GM18511 (cell line): Measurements from ENCODE around the gene CYP2B6.
"Not testable (repeated sequence)": the region's sequence is repeated elsewhere in the genome, so short reads cannot be mapped to it uniquely, and the experiment has no call there.

Experiments
- ATAC-seq: cut with Tn5 transposase; IDR thresholded peaks from one replicate; pipeline ENCODE4 v1.9.1; 2021; ENCODE audit warnings: mild to moderate bottlenecking, moderate library complexity; ENCODE audit not compliant: unreplicated experiment

The CYP2B6 gene

DNA sequence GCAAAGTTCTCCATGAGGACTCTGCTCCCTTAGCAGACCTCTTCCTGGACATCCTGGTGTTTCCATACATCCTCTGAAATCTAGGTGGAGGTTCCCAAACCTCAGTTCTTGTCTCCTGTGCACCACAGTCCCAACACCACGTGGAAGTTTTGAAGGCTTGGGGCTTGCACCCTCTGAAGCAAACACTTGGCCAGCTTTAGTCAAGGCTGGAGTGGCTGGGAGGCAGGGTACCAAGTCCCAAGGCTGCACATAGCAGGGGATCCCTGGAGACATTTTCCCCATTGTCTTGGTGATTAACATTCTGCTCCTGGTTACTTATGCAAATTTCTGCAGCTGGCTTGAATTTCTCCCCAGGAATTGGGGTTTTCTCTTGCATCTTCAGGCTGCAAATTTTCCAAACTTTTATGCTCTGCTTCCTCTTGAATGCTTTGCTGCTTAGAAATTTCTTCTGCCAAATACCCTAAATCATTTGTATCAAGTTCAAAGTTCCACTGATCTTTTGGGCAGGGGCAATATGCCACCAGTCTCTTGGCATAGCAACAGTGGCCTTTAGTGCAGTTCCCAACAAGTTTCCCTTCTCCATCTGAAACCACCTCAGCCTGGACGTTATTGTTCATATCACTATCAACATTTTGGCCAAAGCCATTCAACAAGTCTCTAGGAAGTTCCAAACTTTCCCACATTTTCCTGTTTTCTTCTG is 10.2 kb upstream of the CYP2B6 start:
- not testable (repeated sequence) for ATAC-seq

DNA sequence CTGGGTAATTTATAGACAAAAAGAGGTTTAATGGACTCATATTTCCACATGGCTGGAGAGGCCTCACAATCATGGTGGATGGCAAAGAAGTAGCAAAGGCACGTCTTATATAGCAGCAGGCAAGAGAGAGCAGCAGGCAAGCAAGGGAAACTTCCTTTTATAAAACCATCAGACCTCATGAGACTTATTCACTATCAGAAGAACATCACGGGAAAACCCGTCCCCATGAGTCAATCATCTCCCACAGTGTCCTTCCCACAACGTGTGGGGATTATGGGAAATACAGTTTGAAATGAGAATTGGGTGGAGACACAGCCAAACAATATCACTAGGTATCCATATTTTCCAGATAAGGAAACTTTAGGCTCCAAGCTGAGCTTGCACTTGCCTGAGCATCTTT is 9.5 kb upstream of the CYP2B6 start:
- no peak for ATAC-seq

DNA sequence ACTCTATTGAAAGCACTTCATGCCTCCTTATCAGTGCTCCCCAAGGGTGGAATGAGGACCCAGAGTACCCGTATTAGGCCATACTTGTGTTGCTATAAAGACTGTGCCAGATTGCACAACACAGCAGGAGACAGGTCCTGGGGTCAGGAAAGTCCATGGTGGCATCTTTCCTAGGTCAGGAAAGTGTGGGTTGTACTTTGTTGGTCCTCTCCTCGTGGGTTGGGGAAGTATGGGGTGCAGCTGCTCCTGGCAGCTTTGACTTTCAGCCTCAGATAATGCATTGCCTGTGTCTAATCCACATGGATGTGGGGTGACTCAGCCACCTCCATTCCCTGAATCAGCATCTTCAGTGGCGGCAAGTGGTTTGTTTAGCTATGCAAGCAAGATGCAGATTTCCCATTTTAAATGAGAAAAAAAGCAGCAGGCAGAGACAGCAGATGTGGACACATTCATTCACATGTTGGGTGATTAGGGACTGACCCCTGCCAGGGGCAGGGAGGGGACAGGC is 8.4 kb upstream of the CYP2B6 start:
- ATAC-seq = no peak

DNA sequence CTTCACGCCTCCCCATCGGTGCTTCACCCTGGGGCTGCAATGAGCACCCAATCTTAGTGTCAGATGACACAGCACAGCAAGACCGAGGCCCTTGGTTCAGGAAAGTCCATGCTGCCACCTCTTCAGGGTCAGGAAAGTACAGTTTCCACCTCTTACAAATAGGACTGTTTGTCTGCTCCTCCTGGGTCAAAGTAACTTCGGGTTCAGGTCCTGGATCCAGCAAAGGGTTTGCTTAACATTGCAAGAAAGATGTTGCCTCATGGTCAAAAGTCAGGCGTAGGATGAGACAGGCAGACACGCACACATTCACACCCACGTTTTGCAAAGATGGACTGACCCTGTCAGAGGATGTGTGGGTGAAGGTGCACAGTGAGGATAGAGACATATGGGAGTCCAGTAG is 1.6 kb upstream of the CYP2B6 start:
- no peak for ATAC-seq

DNA sequence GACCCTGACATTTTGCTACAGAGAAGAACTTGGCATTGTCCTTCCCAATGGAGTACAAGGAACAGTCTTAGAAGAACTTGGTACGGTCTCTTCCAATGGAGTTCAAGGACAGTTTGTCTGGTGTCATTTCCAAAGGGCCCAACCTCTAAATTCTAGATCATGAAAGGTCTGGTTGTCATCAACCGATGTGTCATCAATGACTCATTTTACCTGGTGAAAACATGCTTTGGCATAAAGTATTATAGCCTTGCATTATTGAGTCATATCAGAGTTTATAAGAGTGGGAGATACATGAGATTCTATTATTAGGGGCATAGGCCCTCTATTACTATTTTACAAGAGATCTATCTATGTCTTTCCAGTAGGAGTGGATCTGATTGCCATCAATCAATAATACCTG is 4.3 kb downstream of the CYP2B6 start:
- ATAC-seq = no peak

DNA sequence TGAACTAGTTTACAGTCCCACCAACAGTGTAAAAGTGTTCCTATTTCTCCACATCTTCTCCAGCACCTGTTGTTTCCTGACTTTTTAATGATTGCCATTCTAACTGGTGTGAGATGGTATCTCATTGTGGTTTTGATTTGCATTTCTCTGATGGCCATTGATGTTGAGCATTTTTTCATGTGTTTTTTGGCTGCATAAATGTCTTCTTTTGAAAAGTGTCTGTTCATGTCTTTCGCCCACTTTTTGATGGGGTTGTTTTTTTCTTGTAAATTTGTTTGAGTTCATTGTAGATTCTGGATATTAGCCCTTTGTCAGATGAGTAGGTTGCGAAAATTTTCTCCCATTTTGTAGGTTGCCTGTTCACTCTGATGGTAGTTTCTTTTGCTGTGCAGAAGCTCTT is 7.9 kb downstream of the CYP2B6 start:
- not testable (repeated sequence) for ATAC-seq

DNA sequence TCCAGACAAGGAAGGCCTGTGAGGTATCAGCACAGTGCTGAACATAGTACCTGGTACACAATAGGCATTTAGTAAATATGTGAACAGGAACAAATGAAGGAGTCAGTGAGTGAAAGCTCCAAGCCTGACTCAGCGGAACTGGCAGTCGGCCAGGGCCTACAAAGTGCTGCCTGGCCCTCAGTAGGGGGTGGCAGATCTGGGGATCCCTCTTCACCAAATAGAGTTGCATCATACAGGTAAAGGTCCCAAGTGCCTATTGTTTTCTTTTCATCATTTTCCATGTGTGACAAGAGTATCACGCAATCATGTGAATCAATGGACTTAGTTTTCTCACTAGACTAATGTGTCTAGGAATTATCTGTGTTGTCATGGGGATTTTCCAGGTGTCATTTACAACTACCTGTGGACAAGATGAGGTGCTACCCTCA is 9.2 kb downstream of the CYP2B6 start:
- no peak for ATAC-seq

DNA sequence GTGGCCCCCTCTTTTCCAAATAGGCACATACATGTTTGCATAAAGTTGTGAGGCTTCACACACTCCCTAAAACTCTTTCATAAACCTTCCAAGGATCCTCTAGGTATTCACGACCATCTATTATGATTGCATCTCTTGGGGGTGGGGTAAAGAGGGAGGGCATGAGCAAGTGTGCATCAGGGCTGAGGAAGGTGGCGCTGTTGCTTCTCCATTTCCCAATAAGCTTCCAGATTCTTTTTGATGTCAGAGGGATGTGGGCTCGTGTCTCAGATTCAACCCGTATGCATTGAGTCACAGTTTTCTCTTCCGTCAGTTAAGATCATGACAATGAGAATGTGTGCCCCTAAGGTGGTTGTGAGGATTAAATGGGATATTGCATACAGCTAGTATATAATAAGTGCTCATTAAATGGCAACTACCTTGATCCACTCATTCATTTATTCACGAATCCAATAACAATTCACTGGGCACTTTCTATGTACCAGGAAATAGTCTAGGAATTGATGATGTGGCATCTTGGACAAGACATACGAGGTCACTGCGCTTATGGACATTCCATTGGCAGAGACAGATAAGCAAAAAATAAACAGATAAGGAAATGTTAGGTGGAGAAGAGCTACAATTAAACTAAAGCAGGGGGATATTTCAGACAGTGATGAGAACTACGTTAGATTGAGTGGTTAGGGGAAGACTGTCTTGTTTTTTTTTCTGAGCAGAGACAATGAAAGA is 10.3 kb downstream of the CYP2B6 start:
- ATAC-seq = no peak

DNA sequence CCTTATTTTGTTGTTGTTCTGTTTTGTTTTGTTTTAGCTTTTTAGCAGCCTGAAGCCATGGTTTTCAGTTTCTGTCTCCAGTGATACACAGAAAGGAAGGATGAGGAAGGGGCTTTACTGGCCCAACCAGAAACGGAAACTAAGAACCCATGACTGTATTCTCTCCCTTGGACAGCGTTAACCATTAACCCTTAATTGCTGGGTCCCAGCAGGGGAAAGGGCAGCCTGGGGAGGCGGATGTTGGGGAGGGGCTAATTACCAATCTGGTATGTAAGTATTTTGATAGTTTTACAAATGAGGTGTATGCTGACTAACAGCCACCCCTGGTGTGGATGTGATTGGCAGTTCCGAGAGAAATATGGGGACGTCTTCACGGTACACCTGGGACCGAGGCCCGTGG is 12.6 kb downstream of the CYP2B6 start:
- ATAC-seq = not testable (repeated sequence)

DNA sequence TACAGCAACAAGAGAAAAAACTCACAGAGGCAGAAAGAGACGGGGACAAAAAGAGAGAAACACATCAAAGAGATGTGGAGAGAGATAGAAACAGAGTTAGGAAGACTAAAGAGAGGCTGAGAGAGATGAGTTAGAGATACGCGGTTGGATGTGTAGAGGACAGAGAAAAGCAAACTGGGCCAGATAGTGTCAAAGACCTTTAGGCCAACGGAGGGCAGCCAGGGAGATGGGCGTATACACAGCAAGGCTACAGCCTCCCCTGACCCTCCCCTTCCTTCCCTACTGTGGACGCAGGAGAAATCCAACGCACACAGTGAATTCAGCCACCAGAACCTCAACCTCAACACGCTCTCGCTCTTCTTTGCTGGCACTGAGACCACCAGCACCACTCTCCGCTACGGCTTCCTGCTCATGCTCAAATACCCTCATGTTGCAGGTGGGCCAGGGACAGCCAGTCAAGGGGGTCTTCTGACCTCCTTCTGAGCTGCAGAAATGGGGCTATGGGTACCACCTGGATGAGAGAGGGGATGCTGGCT is 18.7 kb downstream of the CYP2B6 start:
- ATAC-seq = no peak

DNA sequence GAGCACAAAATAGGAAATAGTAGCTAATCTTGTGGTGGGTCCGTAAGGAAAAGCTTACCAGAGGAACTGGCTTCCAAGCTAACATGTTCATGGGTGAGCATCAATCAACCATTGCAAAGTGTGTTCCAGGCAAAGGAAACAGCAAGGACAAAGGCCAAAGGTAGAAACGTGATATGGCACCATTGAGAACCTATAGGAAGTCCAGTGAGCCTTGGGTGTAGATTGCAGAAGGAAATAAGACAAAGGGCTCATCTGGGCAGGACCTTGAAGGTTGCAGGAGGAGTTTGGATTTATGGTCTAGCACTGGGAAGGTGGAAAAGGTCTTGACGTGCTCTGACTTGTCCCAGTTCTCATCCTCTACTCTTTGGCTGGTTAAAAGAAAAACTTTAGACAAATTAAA is 22.3 kb downstream of the CYP2B6 start:
- no peak for ATAC-seq

DNA sequence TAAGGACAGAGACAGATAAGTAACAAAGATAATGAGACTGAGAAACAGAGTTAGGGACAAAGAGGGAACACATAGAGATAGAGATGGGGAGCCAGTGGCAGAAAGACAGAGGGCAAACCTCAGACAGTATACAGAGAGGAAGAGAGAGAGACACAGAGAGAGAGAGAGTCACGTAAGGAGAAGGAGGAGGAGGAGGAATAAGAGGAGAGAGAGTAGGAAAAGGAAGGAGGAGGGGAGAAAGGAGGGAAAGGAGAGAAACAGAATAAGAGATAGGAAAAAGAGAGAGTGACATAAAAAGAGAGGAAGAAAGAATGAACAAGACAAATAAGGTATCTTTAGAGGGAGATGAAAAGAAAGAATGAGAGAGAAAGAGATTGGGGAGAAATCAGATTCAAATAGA is 23.6 kb downstream of the CYP2B6 start:
- ATAC-seq = no peak

DNA sequence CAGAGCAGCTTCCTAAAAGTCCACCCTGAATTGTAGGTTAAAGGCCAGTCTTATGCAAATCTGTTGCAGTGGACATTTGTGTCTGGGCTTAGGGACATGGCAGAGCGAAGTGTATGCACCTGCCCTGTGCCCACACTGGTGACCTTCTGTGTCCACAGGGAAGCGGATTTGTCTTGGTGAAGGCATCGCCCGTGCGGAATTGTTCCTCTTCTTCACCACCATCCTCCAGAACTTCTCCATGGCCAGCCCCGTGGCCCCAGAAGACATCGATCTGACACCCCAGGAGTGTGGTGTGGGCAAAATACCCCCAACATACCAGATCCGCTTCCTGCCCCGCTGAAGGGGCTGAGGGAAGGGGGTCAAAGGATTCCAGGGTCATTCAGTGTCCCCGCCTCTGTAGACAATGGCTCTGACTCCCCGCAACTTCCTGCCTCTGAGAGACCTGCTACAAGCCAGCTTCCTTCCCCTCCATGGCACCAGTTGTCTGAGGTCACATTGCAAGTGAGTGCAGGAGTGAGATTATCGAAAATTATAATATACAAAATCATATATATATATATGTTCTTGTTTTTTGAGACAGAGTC is 25.5 kb downstream of the CYP2B6 start:
- no peak for ATAC-seq

DNA sequence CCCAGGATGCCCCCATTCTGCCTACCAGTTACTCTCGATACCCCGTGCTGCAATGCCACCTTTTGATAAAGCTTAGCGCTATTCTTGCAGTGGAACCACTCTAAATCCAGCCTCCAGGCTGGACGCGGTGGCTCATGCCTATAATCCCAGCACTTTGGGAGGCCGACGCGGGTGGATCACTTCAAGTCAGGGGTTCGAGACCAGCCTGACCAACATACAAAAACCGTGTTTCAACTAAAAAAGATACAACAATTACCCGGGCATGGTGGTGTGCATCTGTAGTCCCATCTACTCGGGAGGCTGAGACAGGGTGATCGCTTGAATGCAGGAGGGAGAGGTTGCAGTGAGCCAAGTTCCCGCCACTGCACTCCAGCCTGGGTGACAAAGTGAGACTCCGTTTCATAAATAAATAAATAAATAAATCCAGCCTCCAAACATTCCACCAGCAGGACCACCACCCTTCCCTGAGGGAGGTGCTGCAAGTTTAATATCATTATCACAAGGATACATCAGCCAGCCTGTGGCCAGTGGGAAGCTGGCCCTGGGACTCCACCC is 27.7 kb downstream of the CYP2B6 start:
- no peak for ATAC-seq

DNA sequence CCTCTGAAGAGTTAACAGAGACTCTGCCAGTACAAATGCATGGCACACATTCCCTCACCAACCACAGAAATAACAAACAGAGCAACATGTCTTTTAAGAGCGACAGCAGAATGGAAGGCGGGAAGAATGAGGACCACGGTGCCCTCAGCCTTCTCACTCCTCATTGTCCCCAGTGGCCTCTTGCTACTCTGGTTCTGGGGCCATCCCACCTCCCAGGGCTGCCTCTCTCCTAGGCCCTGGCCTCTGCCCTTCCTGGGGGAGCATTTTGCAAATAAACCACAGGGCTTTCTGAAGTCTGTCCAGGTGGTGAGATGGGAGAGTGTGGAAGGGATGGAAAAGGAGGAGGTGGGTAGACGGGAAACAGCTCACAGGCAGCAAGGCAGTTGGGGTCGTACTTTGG is 28.3 kb downstream of the CYP2B6 start:
- ATAC-seq = no peak

DNA sequence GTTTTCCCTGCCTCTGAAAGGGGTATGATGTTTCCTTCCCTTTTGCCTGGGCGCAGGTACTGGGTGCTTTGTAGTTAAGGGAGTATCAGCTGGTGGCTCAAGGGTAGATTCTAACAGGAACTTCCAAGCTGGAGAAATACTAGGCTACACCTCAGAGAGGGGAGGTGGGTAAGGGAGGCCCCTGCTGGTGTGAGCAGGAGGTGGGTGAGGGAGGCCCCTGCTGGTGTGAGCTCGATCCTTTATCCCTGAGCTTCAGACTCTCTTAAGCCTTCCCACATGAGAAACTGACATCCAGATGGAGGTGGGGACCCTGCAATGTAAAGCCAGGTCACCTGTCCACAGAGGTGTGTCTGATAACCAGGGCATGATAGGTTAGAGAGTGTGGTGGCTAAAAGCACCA is 32.1 kb downstream of the CYP2B6 start:
- ATAC-seq = no peak

DNA sequence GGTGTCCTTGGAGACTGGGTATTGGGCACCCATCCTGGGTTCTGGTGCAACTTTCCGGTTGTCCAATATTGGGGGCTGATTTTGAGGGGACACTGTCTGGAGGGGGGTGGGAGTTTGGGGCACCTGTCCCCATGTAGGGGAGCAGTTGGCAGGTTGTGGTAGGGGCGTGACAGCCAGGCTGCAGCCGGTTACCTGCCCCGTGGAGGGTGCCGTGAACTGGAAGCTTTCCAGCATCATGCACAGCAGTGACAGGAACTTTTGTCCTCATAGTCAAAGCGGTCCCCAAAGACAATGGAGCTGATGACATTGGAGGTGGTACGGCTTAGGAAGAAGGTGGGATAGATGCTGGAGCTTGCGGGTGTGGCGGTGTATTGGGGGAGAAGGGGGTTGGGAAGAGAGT is 34.3 kb downstream of the CYP2B6 start:
- no peak for ATAC-seq

DNA sequence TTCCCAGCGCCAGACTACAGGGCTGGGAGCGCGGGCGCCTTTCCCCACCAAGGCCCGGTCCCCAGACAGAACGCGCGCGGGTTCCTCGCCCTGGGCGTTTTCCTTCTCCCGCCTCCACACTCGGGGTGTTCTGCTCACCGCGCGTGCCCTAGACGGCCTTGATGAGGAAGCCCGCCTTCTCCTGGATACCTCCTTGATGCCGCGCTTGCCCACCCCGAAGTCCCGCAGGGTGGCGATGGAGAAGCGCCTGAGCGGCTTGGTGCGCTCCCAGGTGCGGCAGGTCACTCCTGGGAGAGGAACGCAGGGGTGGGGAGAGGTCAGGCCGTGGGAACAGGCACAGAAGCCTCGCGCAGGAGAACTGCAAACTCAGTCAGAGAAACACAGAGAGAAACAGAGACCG is 34.8 kb downstream of the CYP2B6 start:
- ATAC-seq = no peak

DNA sequence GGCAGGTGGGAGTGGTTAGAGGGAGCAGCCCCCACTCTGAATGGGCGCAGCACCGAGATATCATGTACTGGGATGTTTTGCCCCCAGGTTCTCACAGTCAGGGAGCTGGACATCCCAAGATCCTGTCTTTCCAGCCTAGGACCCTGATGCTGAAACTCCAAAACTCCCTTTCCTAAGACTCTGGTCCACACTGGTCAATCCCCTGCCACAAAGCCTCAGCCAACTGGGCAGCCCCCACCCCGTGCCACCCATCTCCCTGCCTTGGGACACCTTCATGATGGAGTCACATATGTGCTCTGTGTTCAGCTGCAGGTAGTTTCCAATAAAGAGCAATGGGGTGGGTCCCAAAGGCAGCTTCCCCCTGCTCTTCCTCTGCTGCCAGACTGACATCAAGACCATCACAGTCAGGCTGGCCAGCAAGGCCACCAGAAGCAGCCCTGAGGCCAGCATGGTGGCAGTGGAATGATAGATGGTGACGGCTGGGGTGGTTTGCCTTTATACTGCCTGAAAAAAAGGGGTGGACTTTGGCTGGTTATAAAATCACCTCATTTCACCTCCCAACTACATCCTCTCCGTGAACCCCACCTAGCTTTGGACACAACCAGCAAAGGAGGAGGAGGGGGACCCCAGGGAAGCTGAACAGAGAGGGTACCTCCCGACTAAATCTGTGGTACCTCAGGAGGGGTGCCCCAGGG is 36.3 kb downstream of the CYP2B6 start:
- no peak for ATAC-seq

DNA sequence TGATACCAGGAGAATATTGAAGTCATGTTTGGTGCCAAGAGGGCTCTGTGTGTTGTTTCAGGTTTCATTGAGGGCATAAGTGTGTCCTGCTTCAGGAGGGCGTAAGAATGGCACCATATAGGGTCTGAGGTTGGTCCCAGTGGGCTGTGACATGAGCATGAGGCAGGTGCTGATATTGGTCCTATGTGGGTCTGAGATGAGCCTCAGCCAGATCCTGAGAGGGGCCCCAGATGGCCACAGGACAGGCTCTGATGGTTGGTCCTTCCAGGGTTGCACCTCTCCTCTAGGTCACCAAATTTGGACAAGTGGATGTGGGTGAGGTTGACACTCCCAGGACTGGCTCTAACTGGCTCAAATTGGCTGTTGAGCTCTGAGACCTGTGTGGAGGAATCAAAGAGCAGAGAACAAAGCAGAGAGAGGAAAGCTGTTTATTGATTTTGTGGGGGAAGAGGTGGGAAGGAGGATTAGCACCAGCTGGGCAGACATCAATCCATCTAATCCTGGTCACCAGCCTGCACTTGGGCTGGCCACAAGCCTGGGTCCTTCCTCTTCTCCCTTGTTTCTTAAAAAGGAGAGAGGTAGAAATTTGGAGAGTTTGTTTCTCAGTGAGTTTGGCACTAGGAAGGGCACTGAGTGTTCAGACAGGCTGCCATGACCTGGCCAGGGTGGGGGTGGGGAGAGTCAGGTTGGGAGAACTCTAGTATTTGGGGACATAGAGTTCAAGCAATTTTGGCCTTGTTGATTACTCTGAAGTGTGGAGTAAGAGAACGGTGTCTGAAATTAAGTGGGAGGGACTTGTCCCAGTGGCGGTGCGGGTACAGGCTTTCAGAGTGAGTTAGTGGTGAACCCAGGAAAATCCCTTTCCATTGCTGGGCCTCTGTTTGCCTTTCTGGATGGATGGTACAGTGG is 38.7 kb downstream of the CYP2B6 start:
- ATAC-seq = no peak
